Liver (tissue), 9 donors: Measurements from ENCODE around the gene NTN1. TPM values are rescaled to one million over a fixed set of nuclear protein-coding genes. Genes with fewer than 3 reads are reported as not detected.

Experiments used
- DNase-seq: peaks from one replicate; pipeline ENCODE4 v3.0.0-alpha.2; 2017; ENCODE audit warnings: low spot score
- H3K27ac ChIP-seq, 2 donors: one replicate each; pipeline ENCODE4 v1.7.0; 2013; ENCODE audit warnings: inconsistent platforms in 2 of 2, low read length in 2 of 2, control low read depth in 1 of 2, low read depth in 1 of 2, mild to moderate bottlenecking in 1 of 2
- H3K27me3 ChIP-seq, 4 donors: one replicate each; pipeline versions ENCODE4 v1.6.1 to v1.7.0; 2013; ENCODE audit warnings: low read length in 3 of 4, inconsistent platforms in 1 of 4, mild to moderate bottlenecking in 1 of 4, moderate library complexity in 1 of 4; ENCODE audit not compliant: control insufficient read depth in 4 of 4, insufficient read depth in 4 of 4
- H3K36me3 ChIP-seq, 4 donors: one replicate each; pipeline versions ENCODE4 v1.6.1 to v1.7.0; 2013; ENCODE audit warnings: low read length in 3 of 4, mild to moderate bottlenecking in 3 of 4, low read depth in 1 of 4, moderate library complexity in 1 of 4; ENCODE audit not compliant: control insufficient read depth in 4 of 4, insufficient read depth in 3 of 4
- H3K4me1 ChIP-seq, 4 donors: one replicate each; pipeline versions ENCODE4 v1.6.1 to v1.7.0; 2013; ENCODE audit warnings: low read length in 3 of 4, mild to moderate bottlenecking in 3 of 4, moderate library complexity in 1 of 4; ENCODE audit not compliant: control insufficient read depth in 4 of 4, insufficient read depth in 4 of 4
- H3K4me3 ChIP-seq, 3 donors: one replicate each; pipeline versions ENCODE4 v1.6.1 to v1.7.0; 2013; ENCODE audit warnings: low read length in 3 of 3, control low read depth in 1 of 3, low read depth in 1 of 3, mild to moderate bottlenecking in 1 of 3
- H3K9ac ChIP-seq, 2 donors: one replicate each; pipeline ENCODE4 v1.7.0; 2013; ENCODE audit warnings: low read length in 2 of 2, mild to moderate bottlenecking in 2 of 2, moderate library complexity in 2 of 2, control low read depth in 1 of 2, low read depth in 1 of 2
- H3K9me3 ChIP-seq, 4 donors: one replicate each; pipeline versions ENCODE4 v1.6.1 to v1.7.0; 2013; ENCODE audit warnings: low read length in 3 of 4; ENCODE audit not compliant: control insufficient read depth in 4 of 4
- ATF3 ChIP-seq: IDR thresholded peaks from 2 replicates; pipeline ENCODE4 v1.6.1; 2016; ENCODE audit warnings: antibody characterized with exemption
- CTCF ChIP-seq: fragments of 150-350 bp; IDR thresholded peaks from 2 replicates; pipeline ENCODE4 v1.5.1; 2017; ENCODE audit warnings: improper control_type of control experiment, low read depth, low read length; ENCODE audit not compliant: missing input control
- EGR1 ChIP-seq, 2 donors: IDR thresholded peaks; 2 replicates each; pipeline ENCODE4 v1.6.1; 2016 to 2018; ENCODE audit warnings: antibody characterized with exemption in 2 of 2, low read depth in 2 of 2
- FOXA1 ChIP-seq: IDR thresholded peaks from 2 replicates; pipeline ENCODE4 v1.6.1; 2016; ENCODE audit warnings: antibody characterized with exemption
- FOXA2 ChIP-seq: IDR thresholded peaks from 2 replicates; pipeline ENCODE4 v1.6.1; 2016; ENCODE audit warnings: antibody characterized with exemption
- HNF4A ChIP-seq, 2 donors: conservative IDR thresholded peaks; 2 replicates each; pipeline ENCODE4 v1.6.1; 2016; ENCODE audit warnings: antibody characterized with exemption in 2 of 2, mild to moderate bottlenecking in 2 of 2
- HNF4G ChIP-seq: IDR thresholded peaks from 2 replicates; pipeline ENCODE4 v1.6.1; 2016; ENCODE audit warnings: antibody characterized with exemption
- JUND ChIP-seq, 2 donors: IDR thresholded peaks; 2 replicates each; pipeline ENCODE4 v1.6.1; 2016; ENCODE audit warnings: antibody characterized with exemption in 2 of 2
- MAX ChIP-seq: IDR thresholded peaks from 2 replicates; pipeline ENCODE4 v1.6.1; 2016; ENCODE audit warnings: antibody characterized with exemption
- NR2F2 ChIP-seq: IDR thresholded peaks from 2 replicates; pipeline ENCODE4 v1.6.1; 2016; ENCODE audit warnings: antibody characterized with exemption
- RAD21 ChIP-seq, 2 donors: IDR thresholded peaks; 2 replicates each; pipeline ENCODE4 v1.6.1; 2016; ENCODE audit warnings: antibody characterized with exemption in 2 of 2, mild to moderate bottlenecking in 2 of 2
- RXRA ChIP-seq, 2 donors: IDR thresholded peaks; 2 replicates each; pipeline ENCODE4 v1.6.1; 2017 to 2018; ENCODE audit warnings: antibody characterized with exemption in 2 of 2, mild to moderate bottlenecking in 1 of 2
- TAF1 ChIP-seq: conservative IDR thresholded peaks from 2 replicates; pipeline ENCODE4 v1.6.1; 2016; ENCODE audit warnings: antibody characterized with exemption, mild to moderate bottlenecking
- ZBTB33 ChIP-seq: IDR thresholded peaks from 2 replicates; pipeline ENCODE4 v1.6.1; 2016; ENCODE audit warnings: antibody characterized with exemption
- WGBS: extraction: QIAGEN DNeasy Blood & Tissue Kit; methylation state at CpG from one replicate; pipeline ENCODE4 v1.1.7; 2013; 5-methylcytosine and 5-hydroxymethylcytosine counted together
- polyA plus RNA-seq, 2 donors: library from polyadenylated mRNA; stranded (reverse) in 1 of 2; unstranded in 1 of 2; fragments of 200-250 nt in 1 of 2; fragments of >200 nt in 1 of 2; fragmentation: Nextera tagmentation in 1 of 2; extraction: Ambion mirVana in 1 of 2; gene quantifications; one replicate each; pipeline versions ENCODE4 v1.2.1 to v1.2.3, GENCODE V29; 2013 to 2015
- total RNA-seq, 2 donors: library from RNA; depleted of rRNA; stranded (reverse); fragments of >200 nt; gene quantifications; one replicate each; pipeline ENCODE4 v1.2.3, GENCODE V29; 2014
- TF ChIP-seq, protein P1 (sequence below): IDR thresholded peaks from 2 replicates; pipeline ENCODE4 v1.6.1; 2016; ENCODE audit warnings: antibody characterized with exemption, mild to moderate bottlenecking
- donor health status: healthy.
- donor health status: healthy.
- donor health status: healthy.
- donor health status: healthy.
- donor health status: healthy.

The NTN1 gene
- total and polyA plus RNA-seq, 4 donors, result 0.14 to 8.7 (median 4.3) TPM

GRCh38 chr17:9021992-9022572, 772 bp downstream of the NTN1 start:
- Histone ChIP-seq H3K9me3 (no peaks in the 10 kb centered on the region), H3K27me3 (no peaks in the 10 kb centered on the region), H3K9ac (peak overlapping the region in 1 of 2 donors; percentile 6), H3K27ac (peak overlapping the region; percentile 52 to 55), H3K36me3 (peaks cover 0 to 1% (median 0%) of the 10 kb centered on the region in 4 donors), H3K4me3 (peak overlapping the region; percentile 57 to 78 (median 71)), H3K4me1 (peaks cover 6 to 32% (median 17%) of the 10 kb centered on the region in 4 donors)
- WGBS, result under 1% methylated on average over 79 of the region's 79 CpGs
- DNase-seq, result no peak
- no peak for TF ChIP-seq HNF4G
- no peak for TF ChIP-seq ATF3
- TF ChIP-seq RAD21 (IDR thresholded peaks at IDR 0.05), result no peak
- no peak for TF ChIP-seq MAX
- no peak for TF ChIP-seq ZBTB33
- no peak for TF ChIP-seq FOXA1
- TF ChIP-seq CTCF, result no peak
- TF ChIP-seq NR2F2, result no peak
- TF ChIP-seq TAF1, result no peak
- no peak for TF ChIP-seq EGR1 (IDR thresholded peaks at IDR 0.05; ENCODE audit: low read depth in 2 of 2)
- no peak for TF ChIP-seq FOXA2
- TF ChIP-seq JUND (IDR thresholded peaks at IDR 0.05), result no peak
- TF ChIP-seq, protein P1, sequence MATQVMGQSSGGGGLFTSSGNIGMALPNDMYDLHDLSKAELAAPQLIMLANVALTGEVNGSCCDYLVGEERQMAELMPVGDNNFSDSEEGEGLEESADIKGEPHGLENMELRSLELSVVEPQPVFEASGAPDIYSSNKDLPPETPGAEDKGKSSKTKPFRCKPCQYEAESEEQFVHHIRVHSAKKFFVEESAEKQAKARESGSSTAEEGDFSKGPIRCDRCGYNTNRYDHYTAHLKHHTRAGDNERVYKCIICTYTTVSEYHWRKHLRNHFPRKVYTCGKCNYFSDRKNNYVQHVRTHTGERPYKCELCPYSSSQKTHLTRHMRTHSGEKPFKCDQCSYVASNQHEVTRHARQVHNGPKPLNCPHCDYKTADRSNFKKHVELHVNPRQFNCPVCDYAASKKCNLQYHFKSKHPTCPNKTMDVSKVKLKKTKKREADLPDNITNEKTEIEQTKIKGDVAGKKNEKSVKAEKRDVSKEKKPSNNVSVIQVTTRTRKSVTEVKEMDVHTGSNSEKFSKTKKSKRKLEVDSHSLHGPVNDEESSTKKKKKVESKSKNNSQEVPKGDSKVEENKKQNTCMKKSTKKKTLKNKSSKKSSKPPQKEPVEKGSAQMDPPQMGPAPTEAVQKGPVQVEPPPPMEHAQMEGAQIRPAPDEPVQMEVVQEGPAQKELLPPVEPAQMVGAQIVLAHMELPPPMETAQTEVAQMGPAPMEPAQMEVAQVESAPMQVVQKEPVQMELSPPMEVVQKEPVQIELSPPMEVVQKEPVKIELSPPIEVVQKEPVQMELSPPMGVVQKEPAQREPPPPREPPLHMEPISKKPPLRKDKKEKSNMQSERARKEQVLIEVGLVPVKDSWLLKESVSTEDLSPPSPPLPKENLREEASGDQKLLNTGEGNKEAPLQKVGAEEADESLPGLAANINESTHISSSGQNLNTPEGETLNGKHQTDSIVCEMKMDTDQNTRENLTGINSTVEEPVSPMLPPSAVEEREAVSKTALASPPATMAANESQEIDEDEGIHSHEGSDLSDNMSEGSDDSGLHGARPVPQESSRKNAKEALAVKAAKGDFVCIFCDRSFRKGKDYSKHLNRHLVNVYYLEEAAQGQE, result no peak
- TF ChIP-seq HNF4A (conservative IDR thresholded peaks at IDR 0.05), result no peak
- no peak for TF ChIP-seq RXRA (IDR thresholded peaks at IDR 0.05)
